Uterus (tissue), 4 donors: ENCODE measurements around the gene BHLHA15. TPM values are rescaled to one million over a fixed set of nuclear protein-coding genes. Genes with fewer than 3 reads are reported as not detected.

Experiments used
- DNase-seq, 2 donors: peaks; one replicate each; pipeline ENCODE4 v3.0.0-alpha.2; 2019 to 2020
- H3K27ac ChIP-seq, 2 donors: fragments of 200-600 bp; sonication (generic); 1 replicate in 1 of 2; 2 replicates in 1 of 2; pipeline ENCODE4 v1.5.1; 2016 to 2018
- H3K27me3 ChIP-seq, 2 donors: fragments of 200-600 bp; sonication (generic); one replicate each; pipeline ENCODE4 v1.5.1; 2018 to 2019; ENCODE audit warnings: control low read depth in 1 of 2
- H3K36me3 ChIP-seq, 2 donors: fragments of 200-600 bp; sonication (generic); one replicate each; pipeline ENCODE4 v1.5.1; 2019; ENCODE audit warnings: control low read depth in 1 of 2
- H3K4me1 ChIP-seq, 2 donors: fragments of 200-600 bp; sonication (generic); one replicate each; pipeline ENCODE4 v1.5.1; 2018 to 2019; ENCODE audit warnings: control low read depth in 1 of 2
- H3K4me3 ChIP-seq, 2 donors: fragments of 200-600 bp; sonication (generic); 1 replicate in 1 of 2; 2 replicates in 1 of 2; pipeline ENCODE4 v1.5.1; 2018 to 2019; ENCODE audit warnings: mild to moderate bottlenecking in 1 of 2
- H3K9me3 ChIP-seq, 2 donors: fragments of 200-600 bp; sonication (generic); one replicate each; pipeline ENCODE4 v1.5.1; 2019; ENCODE audit warnings: control low read depth in 1 of 2
- CTCF ChIP-seq, 4 experiments: fragments of 200-600 bp in 2 of 4; fragments of 450-650 bp in 2 of 4; sonication (generic) in 2 of 4; IDR thresholded peaks; one replicate each; pipeline ENCODE4 v1.5.1; 2016 to 2019; ENCODE audit warnings: antibody characterized with exemption in 4 of 4, mild to moderate bottlenecking in 2 of 4, moderate library complexity in 1 of 4
- POLR2A ChIP-seq, 2 donors: fragments of 450-650 bp; IDR thresholded peaks; one replicate each; pipeline ENCODE4 v1.6.1; 2016; ENCODE audit warnings: antibody characterized with exemption in 2 of 2, mild to moderate bottlenecking in 1 of 2, moderate library complexity in 1 of 2
- intact Hi-C: fragments of 100-400 bp; cut with DNase I; formaldehyde crosslinking; loops from one replicate; pipeline ENCODE4 v1.15.1; 2023; ENCODE audit warnings: low total_unique reads
- total RNA-seq, 4 donors: library from RNA; depleted of rRNA in 3 of 4; stranded (reverse); fragments of >200 nt in 3 of 4; gene quantifications; one replicate each; pipeline versions ENCODE4 v1.1.0 to v1.2.4, GENCODE V29; 2014 to 2023
- donor health status: DM: yes; HTN: yes; CAD: no.

BHLHA15 gene
- total RNA-seq, 4 donors from 2014 or later: 0.41 to 1.6 TPM; not detected in 2

GRCh38 chr7:98222533-98223195 lies 11.4 kb downstream of the BHLHA15 start:
- H3K4me1 ChIP-seq: no peaks in the 10 kb centered on the region
- no peak overlapping the region for H3K4me3 ChIP-seq
- TF ChIP-seq CTCF (IDR thresholded peaks at IDR 0.05) (no peak), POLR2A (IDR thresholded peaks at IDR 0.05) (no peak)
- H3K27me3 ChIP-seq: no peaks in the 10 kb centered on the region
- no peak for DNase-seq
- H3K36me3 ChIP-seq: no peaks in the 10 kb centered on the region
- intact Hi-C loops: no loop called here
- no peak overlapping the region for H3K27ac ChIP-seq
- H3K9me3 ChIP-seq: no peaks in the 10 kb centered on the region

GRCh38 chr7:98223351-98223897 lies 12.2 kb downstream of the BHLHA15 start:
- H3K27ac ChIP-seq: no peak overlapping the region
- intact Hi-C loops: no loop called here
- H3K27me3 ChIP-seq: no peaks in the 10 kb centered on the region
- DNase-seq: no peak
- H3K9me3 ChIP-seq: no peaks in the 10 kb centered on the region
- no peak overlapping the region for H3K4me3 ChIP-seq
- no peaks in the 10 kb centered on the region for H3K36me3 ChIP-seq
- TF ChIP-seq CTCF (IDR thresholded peaks at IDR 0.05): no peak
- no peak for TF ChIP-seq POLR2A (IDR thresholded peaks at IDR 0.05)
- H3K4me1 ChIP-seq: no peaks in the 10 kb centered on the region

- H3K36me3 ChIP-seq: no peaks in the 10 kb centered on the region
Measured at GRCh38 chr7:98223898-98224700, 12.9 kb downstream of the BHLHA15 start.

GRCh38 chr7:98224701-98225181 lies 13.5 kb downstream of the BHLHA15 start:
- Histone ChIP-seq H3K27ac (no peak overlapping the region), H3K4me1 (no peaks in the 10 kb centered on the region), H3K4me3 (no peak overlapping the region), H3K27me3 (no peaks in the 10 kb centered on the region), H3K36me3 (no peaks in the 10 kb centered on the region), H3K9me3 (no peaks in the 10 kb centered on the region)
- no peak for DNase-seq
- intact Hi-C loops: no loop called here
- no peak for TF ChIP-seq POLR2A (IDR thresholded peaks at IDR 0.05)
- TF ChIP-seq CTCF (IDR thresholded peaks at IDR 0.05): no peak

More at GRCh38 chr7:98223898-98224700, 12.9 kb downstream of the BHLHA15 start:
- Histone ChIP-seq H3K27ac (no peak overlapping the region), H3K4me1 (no peaks in the 10 kb centered on the region), H3K9me3 (no peaks in the 10 kb centered on the region), H3K27me3 (no peaks in the 10 kb centered on the region), H3K4me3 (no peak overlapping the region)
- intact Hi-C loops: no loop called here
- TF ChIP-seq POLR2A (IDR thresholded peaks at IDR 0.05) (no peak), CTCF (IDR thresholded peaks at IDR 0.05) (no peak)
- no peak for DNase-seq
